ENCODE measurements around the gene HIBADH.

The HIBADH gene

DNA sequence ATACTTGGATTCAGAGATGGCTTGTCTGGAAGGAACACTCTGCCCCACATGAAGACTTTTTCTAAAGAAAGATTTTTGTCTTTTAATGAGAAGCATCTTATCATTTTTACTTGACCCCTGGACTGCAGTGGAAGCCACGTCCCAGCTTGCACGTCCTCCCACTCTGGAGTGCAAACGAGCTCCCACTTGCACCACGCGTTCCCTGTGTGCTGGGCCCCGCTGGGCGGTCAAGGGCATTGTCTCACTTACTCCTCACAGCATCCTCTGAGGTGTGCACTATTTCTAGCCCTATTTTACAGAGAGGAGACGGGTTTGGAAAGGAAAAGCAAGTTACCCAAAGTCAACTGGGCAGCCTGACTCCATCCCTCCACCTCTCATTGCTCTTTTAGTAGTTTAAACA, 175.2 kb downstream of the HIBADH start:
- no peak overlapping the region for H3K4me3 ChIP-seq (ENCODE audit: low read depth, low read length)
- no peak for TF ChIP-seq CTCF (IDR thresholded peaks at IDR 0.05; ENCODE audit: borderline replicate concordance, insufficient read depth, low read depth, low read length)

- no peak for TF ChIP-seq CTCF (IDR thresholded peaks at IDR 0.05; ENCODE audit: borderline replicate concordance, insufficient read depth, low read depth, low read length)
- no peak overlapping the region for H3K4me3 ChIP-seq (ENCODE audit: low read depth, low read length)
These were observed 178.2 kb downstream of the HIBADH start for GRCh38 chr7:27484451-27484850.

GRCh38 chr7:27482219-27482618, 180.5 kb downstream of the HIBADH start:
- H3K4me3 ChIP-seq (ENCODE audit: low read depth, low read length) = no peak overlapping the region
- no peak for TF ChIP-seq CTCF (IDR thresholded peaks at IDR 0.05; ENCODE audit: borderline replicate concordance, insufficient read depth, low read depth, low read length)

DNA sequence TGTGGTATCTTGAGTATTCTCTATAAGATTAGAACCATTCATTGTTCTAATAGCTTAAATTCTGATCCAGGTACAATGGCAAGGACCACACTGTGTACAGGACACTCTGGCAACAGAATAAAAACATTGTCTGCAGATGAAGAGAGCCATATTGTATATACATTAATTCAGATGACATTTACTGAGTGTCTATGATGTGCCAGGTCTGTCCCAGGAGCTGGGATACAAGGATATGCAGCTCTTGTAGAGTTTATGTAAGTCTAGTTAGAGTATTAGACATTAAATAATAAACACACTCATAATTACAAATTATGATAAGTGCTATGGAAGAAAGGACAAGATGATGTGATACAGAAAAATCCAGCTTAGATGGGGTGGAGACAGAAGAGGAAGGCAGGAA, 184.1 kb downstream of the HIBADH start:
- no peak overlapping the region for H3K4me3 ChIP-seq (ENCODE audit: low read depth, low read length)
- TF ChIP-seq CTCF (IDR thresholded peaks at IDR 0.05; ENCODE audit: borderline replicate concordance, insufficient read depth, low read depth, low read length) = no peak

DNA sequence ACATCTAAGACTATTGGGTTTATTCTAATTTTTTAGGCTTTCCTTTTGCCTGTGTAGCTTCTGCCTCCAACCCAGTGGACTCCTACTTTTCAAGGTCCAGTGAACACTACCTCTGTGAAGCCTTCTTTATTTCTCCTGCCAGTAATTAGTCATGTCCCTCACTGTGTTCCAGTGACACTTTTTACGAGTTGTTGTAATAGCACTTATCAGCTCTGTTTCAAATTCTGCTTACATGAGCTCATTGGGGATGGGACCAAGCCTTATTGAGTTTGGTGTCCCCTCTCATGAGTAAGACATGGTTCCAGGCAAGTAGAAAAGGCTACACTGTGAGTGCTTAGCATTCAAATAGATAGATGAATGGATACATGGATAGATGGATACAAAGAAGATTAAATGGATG, 184.6 kb downstream of the HIBADH start:
- H3K4me3 ChIP-seq (ENCODE audit: low read depth, low read length) = no peak overlapping the region
- TF ChIP-seq CTCF (IDR thresholded peaks at IDR 0.05; ENCODE audit: borderline replicate concordance, insufficient read depth, low read depth, low read length) = no peak

GRCh38 chr7:27476493-27476892, 186.2 kb downstream of the HIBADH start:
- H3K4me3 ChIP-seq (ENCODE audit: low read depth, low read length) = no peak overlapping the region
- no peak for TF ChIP-seq CTCF (IDR thresholded peaks at IDR 0.05; ENCODE audit: borderline replicate concordance, insufficient read depth, low read depth, low read length)

All from GM12875 (cell line).